Ramos (cell line): ENCODE results near the gene EIPR1.

Source experiments
- in situ Hi-C: fragments of 300-500 bp; cut with MboI; formaldehyde crosslinking; loops from one replicate; pipeline ENCODE4 v1.14.3; 2022; ENCODE audit warnings: low sequenced_read_pairs; ENCODE audit not compliant: unreplicated experiment

EIPR1 gene

DNA sequence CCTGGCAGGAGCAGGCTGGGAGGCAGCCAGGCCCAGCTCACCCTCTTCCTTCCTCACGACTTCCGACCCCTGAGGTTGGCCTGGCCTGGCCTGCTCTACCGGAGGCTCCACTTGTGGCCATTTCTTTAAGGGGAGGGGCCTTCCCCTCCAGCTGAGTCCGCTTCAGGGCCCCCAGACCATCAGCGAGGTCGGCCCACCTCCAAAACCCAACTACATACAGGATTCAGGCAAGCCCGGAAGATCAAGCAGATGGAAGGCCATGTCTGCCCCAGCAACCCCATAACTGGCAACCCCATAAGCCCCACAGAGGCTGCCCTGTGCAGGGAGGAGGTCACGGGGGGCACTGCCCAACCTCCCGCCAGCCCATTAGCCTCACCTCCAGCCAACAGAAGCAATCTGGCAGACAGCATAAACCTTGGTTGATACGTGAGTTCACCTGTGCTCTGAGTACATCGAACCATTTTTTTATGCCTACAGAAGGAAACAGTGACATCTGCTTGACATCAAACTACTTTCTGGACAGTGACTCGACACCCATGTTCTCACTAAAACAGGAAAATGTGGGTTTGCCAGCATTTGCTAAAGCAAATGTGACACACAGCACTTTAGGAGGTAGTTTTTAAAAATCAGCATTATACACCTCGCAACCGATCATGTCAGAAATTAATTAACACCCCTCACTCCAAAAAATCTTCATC lies 98.9 kb downstream of the EIPR1 start:
- in situ Hi-C loops, result no loop called here

GRCh38 chr2:3277748-3278520 lies 99.7 kb downstream of the EIPR1 start:
- in situ Hi-C loops, result no loop called here

DNA sequence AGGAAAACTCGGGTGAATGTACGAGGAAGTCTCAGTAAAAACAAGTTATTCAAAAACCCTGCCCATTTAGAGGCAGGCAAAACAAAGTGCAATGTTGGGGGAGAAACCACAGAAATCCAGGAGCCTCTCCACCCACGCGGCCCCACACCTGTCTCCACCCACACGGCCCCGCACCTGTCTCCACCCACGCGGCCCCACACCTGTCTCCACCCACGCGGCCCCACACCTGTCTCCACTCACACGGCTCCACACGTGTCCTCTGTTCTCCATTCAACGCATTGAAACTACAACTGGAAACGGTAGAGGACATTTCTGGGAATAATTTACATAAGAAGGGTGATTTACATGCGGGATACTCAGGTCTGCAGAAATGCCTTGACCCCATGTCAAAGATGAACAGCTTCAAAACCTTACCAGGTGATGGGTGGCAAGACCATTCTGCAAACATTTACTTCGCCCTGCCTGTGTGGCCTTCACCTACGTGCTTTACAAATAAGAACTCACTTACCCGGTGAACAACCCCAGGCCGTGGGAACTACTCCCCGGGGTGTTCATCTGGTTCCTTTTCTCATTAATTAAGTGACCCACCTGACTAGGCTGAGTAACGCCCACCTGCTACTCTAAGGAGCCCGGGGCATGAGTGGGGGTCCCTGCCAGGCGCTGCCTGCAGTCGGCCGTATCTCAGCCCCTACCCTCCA lies 100.4 kb downstream of the EIPR1 start:
- in situ Hi-C loops, result no loop called here

DNA sequence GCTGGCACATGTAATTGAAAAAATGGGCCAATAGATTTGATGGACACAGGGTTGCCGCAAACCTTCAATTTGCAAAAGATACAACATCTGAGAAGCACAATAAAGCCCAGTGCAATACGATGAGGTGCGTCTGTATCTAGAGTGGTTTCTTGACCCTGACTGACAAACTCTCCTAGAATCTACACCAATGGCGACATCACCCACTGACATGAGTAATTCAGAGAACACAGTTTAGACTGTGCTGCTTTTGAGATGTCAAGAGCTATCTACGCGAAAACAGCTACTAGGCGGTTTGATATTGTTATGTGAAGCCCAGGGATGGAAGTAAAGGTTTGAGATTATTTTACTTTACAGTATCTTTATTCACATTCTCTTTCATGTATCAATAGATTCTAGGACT lies 104.9 kb downstream of the EIPR1 start:
- in situ Hi-C loops, result no loop called here

DNA sequence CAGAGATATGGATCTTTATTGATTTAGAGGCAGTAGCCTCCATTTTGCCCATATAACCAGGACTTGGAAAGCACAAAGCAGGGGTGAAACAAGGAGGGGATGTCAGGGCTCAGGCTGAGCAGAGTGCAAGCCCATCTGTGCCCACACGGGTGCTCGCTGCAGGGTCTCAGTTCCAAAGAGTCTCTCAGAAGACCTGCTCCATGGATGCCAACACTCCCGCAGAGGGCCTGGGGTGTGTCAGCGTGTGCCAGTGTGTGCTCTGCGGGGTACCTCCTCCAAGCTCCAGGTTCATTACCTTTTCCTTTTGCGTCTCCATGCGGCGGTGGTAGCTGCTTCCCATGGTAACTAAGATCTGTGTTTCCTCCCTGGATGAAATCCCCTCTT lies 107.5 kb downstream of the EIPR1 start:
- in situ Hi-C loops, result no loop called here

DNA sequence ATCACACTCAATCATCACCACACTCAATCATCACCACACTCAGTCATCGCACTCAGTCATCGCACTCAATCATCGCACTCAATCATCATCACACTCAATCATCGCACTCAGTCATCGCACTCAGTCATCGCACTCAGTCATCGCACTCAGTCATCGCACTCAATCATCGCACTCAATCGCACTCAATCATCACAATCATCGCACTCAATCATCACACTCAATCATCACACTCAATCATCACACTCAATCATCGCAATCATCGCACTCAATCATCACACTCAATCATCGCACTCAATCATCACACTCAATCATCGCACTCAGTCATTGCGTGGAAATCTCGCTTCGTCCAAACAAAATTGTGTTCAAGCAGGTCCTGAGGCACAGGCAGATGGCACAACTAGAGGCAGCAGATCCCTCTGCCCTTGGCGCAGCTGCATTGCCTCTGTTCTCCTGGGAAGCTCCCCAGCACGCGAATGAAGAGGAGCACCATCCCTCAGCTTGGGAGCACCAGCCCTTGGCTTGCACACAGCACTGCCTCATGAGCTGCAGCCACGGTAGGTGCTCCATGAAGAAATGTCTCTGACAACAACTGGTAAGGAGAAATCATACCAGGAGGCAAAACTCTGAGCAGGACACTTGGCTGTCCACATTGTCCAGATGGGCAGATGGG lies 108.1 kb downstream of the EIPR1 start:
- in situ Hi-C loops, result no loop called here

DNA sequence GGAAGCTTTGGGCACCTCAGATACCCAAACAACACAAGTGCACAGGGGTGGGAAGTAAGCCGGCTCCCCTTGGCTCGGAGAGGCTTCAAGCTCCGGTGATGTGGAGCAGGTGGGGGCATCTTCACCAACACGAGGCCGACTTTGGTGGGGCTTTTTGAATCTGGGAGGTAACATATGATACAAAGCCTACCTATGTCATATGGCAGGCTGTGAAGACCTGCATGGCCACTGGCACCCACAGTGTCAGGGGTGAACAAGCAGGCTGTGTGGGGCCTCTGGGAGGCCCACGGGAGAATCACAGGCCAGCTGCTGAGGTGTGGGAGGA lies 109.0 kb downstream of the EIPR1 start:
- in situ Hi-C loops, result no loop called here

GRCh38 chr2:3267869-3268704 lies 109.5 kb downstream of the EIPR1 start:
- in situ Hi-C loops, result no loop called here

GRCh38 chr2:3266925-3267867 lies 110.4 kb downstream of the EIPR1 start:
- in situ Hi-C loops, result no loop called here

GRCh38 chr2:3265981-3266924 lies 111.4 kb downstream of the EIPR1 start:
- in situ Hi-C loops, result no loop called here

DNA sequence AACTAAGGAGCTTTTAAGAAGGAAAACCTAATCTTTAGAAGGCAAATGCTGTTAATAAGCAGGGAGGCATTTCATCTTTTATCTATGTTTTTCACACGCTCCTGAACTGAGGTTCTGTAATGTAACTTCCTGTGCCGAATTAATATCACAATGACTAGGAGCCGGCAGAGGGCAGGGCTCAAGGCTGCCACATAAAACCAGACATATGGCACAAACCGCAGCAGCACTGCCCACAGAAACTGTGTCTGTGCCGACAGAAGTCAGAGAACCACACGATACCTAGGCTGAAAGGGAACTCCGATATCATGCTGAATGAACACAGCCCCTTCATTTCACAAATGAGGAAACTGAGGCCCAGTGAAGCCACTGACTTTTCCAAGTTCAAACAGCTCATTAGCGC lies 112.1 kb downstream of the EIPR1 start:
- in situ Hi-C loops, result no loop called here

DNA sequence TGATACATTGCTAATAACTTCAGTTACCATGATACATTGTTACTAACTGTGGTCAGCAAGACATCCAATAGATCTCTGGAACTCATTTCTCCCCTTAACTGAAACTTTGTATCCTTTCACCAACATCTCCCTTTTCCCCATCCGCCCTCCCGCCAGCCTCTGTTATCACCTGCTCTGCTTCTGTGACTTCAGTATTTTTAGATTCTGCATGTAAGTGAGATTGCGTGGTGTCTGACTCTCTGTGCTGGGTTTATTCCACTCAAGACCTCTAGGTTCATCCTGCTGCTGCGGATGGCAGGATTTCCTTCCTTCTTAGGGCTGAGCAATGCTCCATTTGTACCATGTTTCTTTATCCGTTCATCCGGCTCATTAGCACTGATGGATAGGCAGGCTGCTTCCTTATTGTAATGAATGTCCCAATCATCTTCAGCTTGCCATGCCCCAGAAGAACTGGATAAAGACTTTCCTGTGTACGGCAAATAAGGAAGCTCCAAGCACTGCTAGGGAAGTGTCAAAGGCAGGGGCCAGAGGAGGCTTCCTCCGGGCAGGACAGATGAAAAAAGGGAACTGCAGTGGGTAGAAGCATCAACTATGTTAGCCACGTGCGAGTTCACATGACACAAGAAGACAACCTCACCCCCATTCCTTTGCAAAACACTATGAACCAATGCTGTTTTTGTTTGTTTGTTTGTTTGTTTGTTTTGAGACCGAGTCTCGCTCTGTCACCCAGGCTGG lies 113.4 kb downstream of the EIPR1 start:
- in situ Hi-C loops, result no loop called here

DNA sequence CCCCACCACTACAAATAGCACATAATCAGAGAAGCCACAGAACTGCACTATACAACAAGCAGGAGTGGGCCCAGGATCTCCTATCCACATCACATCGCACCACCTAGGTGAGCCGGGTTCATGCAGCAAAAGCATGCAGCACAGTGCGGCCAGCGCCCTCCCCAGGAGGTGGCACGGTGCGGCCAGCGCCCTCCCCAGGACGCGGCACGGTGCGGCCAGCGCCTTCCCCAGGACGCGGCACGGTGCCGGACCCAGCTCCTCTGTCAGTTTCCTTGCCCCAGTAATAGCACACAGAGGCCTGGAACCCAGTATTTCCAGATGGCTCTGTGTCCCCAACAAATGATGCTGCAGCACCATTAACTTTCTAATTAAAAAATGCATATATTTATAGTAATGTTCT lies 114.1 kb downstream of the EIPR1 start:
- in situ Hi-C loops, result no loop called here

GRCh38 chr2:3262437-3263388 lies 114.9 kb downstream of the EIPR1 start:
- in situ Hi-C loops, result no loop called here

GRCh38 chr2:3261511-3261910 lies 116.1 kb downstream of the EIPR1 start:
- in situ Hi-C loops, result no loop called here

- in situ Hi-C loops, result no loop called here
These were observed 116.7 kb downstream of the EIPR1 start for GRCh38 chr2:3260959-3261358.
